ENCODE results near the gene JOSD2. TPM values are rescaled to one million over a fixed set of nuclear protein-coding genes. Genes with fewer than 3 reads are reported as not detected.

The JOSD2 gene
- total and polyA plus RNA-seq, 2 of the 4 experiments (the other 2 are of a cell fraction) = 12.2 to 54.1 TPM

DNA sequence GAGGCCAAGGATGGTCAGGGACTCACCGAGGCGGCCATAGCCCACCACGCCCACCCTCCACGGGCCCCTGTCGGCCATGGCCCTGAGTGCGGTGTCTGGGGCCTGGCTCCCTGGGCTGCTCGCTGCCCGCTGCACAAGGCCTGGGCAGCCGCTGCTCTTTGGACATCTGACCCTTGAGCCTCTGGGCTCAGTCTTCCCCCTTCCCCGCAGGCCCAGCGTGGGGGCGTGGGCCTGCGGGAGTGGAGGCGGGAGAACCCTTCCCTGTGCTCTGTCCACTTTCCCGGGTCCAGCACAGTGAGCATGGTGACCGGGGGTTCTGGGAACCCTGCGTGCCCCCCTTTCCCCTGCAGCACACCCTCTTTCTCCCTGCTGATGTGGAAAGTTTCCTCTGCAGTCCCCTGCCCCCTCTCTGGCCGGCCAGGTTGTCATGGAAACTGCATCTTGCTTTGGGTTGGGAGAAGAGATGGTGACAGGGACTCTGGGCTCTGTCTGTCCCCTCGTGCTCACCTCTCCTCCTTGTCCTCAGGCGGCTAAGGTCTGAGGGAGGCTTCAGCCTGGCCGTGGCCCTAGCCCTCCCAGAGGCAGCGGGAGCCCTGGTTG, 2.9 kb upstream of the JOSD2 start, which contains the start of gene ASPDH (continued):
- no peak for TF ChIP-seq CTCF (conservative IDR thresholded peaks at IDR 0.05; ENCODE audit: low read depth, low read length)
- no peak for TF ChIP-seq CHD1 (IDR thresholded peaks at IDR 0.05; ENCODE audit: low read depth, low read length)
- no peak for TF ChIP-seq MAFK (IDR thresholded peaks at IDR 0.05; ENCODE audit: low read depth, low read length)
- no peak for TF ChIP-seq MXI1 (IDR thresholded peaks at IDR 0.05; ENCODE audit: borderline replicate concordance, low read depth, low read length)

All from IMR-90 (cell line).